Measurements from ENCODE around the gene RIN3.

The RIN3 gene

GRCh38 chr14:92513966-92514843 lies 624 bp downstream of the RIN3 start:
- Mint-ChIP-seq H3K27ac (no peak overlapping the region), H3K36me3 (no peaks in the 10 kb centered on the region), H3K4me1 (peaks cover 47% of the 10 kb centered on the region), H3K9me3 (no peaks in the 10 kb centered on the region), H3K27me3 (no peaks in the 10 kb centered on the region), H3K4me3 (peak overlapping the region; percentile 81)

- H3K4me1 Mint-ChIP-seq = peaks cover 49% of the 10 kb centered on the region
- H3K9me3 Mint-ChIP-seq = no peaks in the 10 kb centered on the region
Observed at GRCh38 chr14:92514844-92515514, 1.4 kb downstream of the RIN3 start.

GRCh38 chr14:92515546-92516343 lies 2.2 kb downstream of the RIN3 start:
- peak overlapping the region; percentile 81 for H3K4me3 Mint-ChIP-seq
- H3K27me3 Mint-ChIP-seq = no peaks in the 10 kb centered on the region
- H3K9me3 Mint-ChIP-seq = no peaks in the 10 kb centered on the region
- H3K4me1 Mint-ChIP-seq = peaks cover 50% of the 10 kb centered on the region
- no peaks in the 10 kb centered on the region for H3K36me3 Mint-ChIP-seq
- H3K27ac Mint-ChIP-seq = peak overlapping the region; percentile 44

More at GRCh38 chr14:92514844-92515514, 1.4 kb downstream of the RIN3 start:
- H3K27ac Mint-ChIP-seq = no peak overlapping the region
- no peaks in the 10 kb centered on the region for H3K27me3 Mint-ChIP-seq
- no peaks in the 10 kb centered on the region for H3K36me3 Mint-ChIP-seq
- H3K4me3 Mint-ChIP-seq = peak overlapping the region; percentile 81

- H3K27me3 Mint-ChIP-seq = no peaks in the 10 kb centered on the region
- no peaks in the 10 kb centered on the region for H3K9me3 Mint-ChIP-seq
- H3K4me3 Mint-ChIP-seq = no peak overlapping the region
- no peak overlapping the region for H3K27ac Mint-ChIP-seq
- H3K36me3 Mint-ChIP-seq = peaks cover 2% of the 10 kb centered on the region
- H3K4me1 Mint-ChIP-seq = peaks cover 57% of the 10 kb centered on the region
Observed at GRCh38 chr14:92516344-92516965, 2.9 kb downstream of the RIN3 start.

GRCh38 chr14:92516966-92517506 lies 3.5 kb downstream of the RIN3 start:
- Mint-ChIP-seq H3K4me1 (peaks cover 61% of the 10 kb centered on the region), H3K4me3 (no peak overlapping the region), H3K9me3 (no peaks in the 10 kb centered on the region), H3K36me3 (peaks cover 3% of the 10 kb centered on the region), H3K27me3 (no peaks in the 10 kb centered on the region), H3K27ac (no peak overlapping the region)

GRCh38 chr14:92517761-92518160 lies 4.2 kb downstream of the RIN3 start:
- Mint-ChIP-seq H3K4me1 (peaks cover 60% of the 10 kb centered on the region), H3K4me3 (no peak overlapping the region), H3K27me3 (no peaks in the 10 kb centered on the region), H3K27ac (no peak overlapping the region), H3K9me3 (no peaks in the 10 kb centered on the region), H3K36me3 (peaks cover 3% of the 10 kb centered on the region)

GRCh38 chr14:92519246-92520101 lies 5.9 kb downstream of the RIN3 start:
- Mint-ChIP-seq H3K4me3 (no peak overlapping the region), H3K27me3 (no peaks in the 10 kb centered on the region), H3K4me1 (peaks cover 62% of the 10 kb centered on the region), H3K27ac (no peak overlapping the region), H3K36me3 (peaks cover 3% of the 10 kb centered on the region), H3K9me3 (no peaks in the 10 kb centered on the region)

- no peak overlapping the region for H3K27ac Mint-ChIP-seq
- peaks cover 3% of the 10 kb centered on the region for H3K36me3 Mint-ChIP-seq
- no peak overlapping the region for H3K4me3 Mint-ChIP-seq
- peaks cover 65% of the 10 kb centered on the region for H3K4me1 Mint-ChIP-seq
- no peaks in the 10 kb centered on the region for H3K9me3 Mint-ChIP-seq
- H3K27me3 Mint-ChIP-seq = no peaks in the 10 kb centered on the region
Observed at GRCh38 chr14:92520102-92521057, 6.8 kb downstream of the RIN3 start.

- H3K36me3 Mint-ChIP-seq = peaks cover 3% of the 10 kb centered on the region
- peaks cover 60% of the 10 kb centered on the region for H3K4me1 Mint-ChIP-seq
- H3K4me3 Mint-ChIP-seq = no peak overlapping the region
- H3K27ac Mint-ChIP-seq = no peak overlapping the region
- no peaks in the 10 kb centered on the region for H3K9me3 Mint-ChIP-seq
- H3K27me3 Mint-ChIP-seq = no peaks in the 10 kb centered on the region
Observed at GRCh38 chr14:92521058-92521415, 7.5 kb downstream of the RIN3 start.

GRCh38 chr14:92523752-92524151 lies 10.2 kb downstream of the RIN3 start:
- Mint-ChIP-seq H3K36me3 (peaks cover 3% of the 10 kb centered on the region), H3K27ac (no peak overlapping the region), H3K27me3 (no peaks in the 10 kb centered on the region), H3K4me3 (no peak overlapping the region), H3K4me1 (peaks cover 41% of the 10 kb centered on the region), H3K9me3 (no peaks in the 10 kb centered on the region)

- Mint-ChIP-seq H3K36me3 (peaks cover 3% of the 10 kb centered on the region), H3K4me3 (no peak overlapping the region), H3K27me3 (no peaks in the 10 kb centered on the region), H3K9me3 (no peaks in the 10 kb centered on the region), H3K27ac (no peak overlapping the region), H3K4me1 (peaks cover 37% of the 10 kb centered on the region)
Observed at GRCh38 chr14:92524602-92525185, 11.1 kb downstream of the RIN3 start.

GRCh38 chr14:92525322-92526095 lies 11.9 kb downstream of the RIN3 start:
- peaks cover 42% of the 10 kb centered on the region for H3K4me1 Mint-ChIP-seq
- H3K27ac Mint-ChIP-seq = no peak overlapping the region
- peaks cover 3% of the 10 kb centered on the region for H3K36me3 Mint-ChIP-seq
- H3K4me3 Mint-ChIP-seq = no peak overlapping the region
- H3K27me3 Mint-ChIP-seq = no peaks in the 10 kb centered on the region
- H3K9me3 Mint-ChIP-seq = no peaks in the 10 kb centered on the region

- peak overlapping the region; percentile 19 for H3K27ac Mint-ChIP-seq
- H3K27me3 Mint-ChIP-seq = no peaks in the 10 kb centered on the region
- H3K9me3 Mint-ChIP-seq = no peaks in the 10 kb centered on the region
- no peaks in the 10 kb centered on the region for H3K36me3 Mint-ChIP-seq
- H3K4me1 Mint-ChIP-seq = peaks cover 40% of the 10 kb centered on the region
- H3K4me3 Mint-ChIP-seq = no peak overlapping the region
Observed at GRCh38 chr14:92527721-92528120, 14.1 kb downstream of the RIN3 start.

Measured in activated naive CD4-positive, alpha-beta T cell treated with anti-CD3 and anti-CD28 coated beads, Interleukin-2, amount 50 U/mL, for 24 hours (primary cell).